ENCODE measurements around the gene AGPS. TPM values are rescaled to one million over a fixed set of nuclear protein-coding genes. Genes with fewer than 3 reads are reported as not detected.

Gene AGPS
- total and polyA plus RNA-seq, 9 of the 15 experiments (the other 6 are each of a cell fraction or from before 2014, with no cell fraction given): 15.5 to 211 (median 63.1) TPM

GRCh38 chr2:177553176-177553884, 160.8 kb downstream of the AGPS start (continued):
- TF ChIP-seq, protein P1, sequence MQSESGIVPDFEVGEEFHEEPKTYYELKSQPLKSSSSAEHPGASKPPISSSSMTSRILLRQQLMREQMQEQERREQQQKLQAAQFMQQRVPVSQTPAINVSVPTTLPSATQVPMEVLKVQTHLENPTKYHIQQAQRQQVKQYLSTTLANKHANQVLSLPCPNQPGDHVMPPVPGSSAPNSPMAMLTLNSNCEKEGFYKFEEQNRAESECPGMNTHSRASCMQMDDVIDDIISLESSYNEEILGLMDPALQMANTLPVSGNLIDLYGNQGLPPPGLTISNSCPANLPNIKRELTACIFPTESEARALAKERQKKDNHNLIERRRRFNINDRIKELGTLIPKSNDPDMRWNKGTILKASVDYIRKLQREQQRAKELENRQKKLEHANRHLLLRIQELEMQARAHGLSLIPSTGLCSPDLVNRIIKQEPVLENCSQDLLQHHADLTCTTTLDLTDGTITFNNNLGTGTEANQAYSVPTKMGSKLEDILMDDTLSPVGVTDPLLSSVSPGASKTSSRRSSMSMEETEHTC (IDR thresholded peaks at IDR 0.05): no peak
- no peak for TF ChIP-seq ZNF707 (CRISPR knock-in tag; conservative IDR thresholded peaks at IDR 0.05)
- no peak for TF ChIP-seq CREBBP (IDR thresholded peaks at IDR 0.05; ENCODE audit: low read depth, low read length)
- TF ChIP-seq ZNF282 (CRISPR knock-in tag; IDR thresholded peaks at IDR 0.05): no peak
- no peak for TF ChIP-seq ZNF644 (tag; IDR thresholded peaks at IDR 0.05; ENCODE audit: low read depth)
- peak; percentile 69; the same call in 1 of the 2 replicates for TF ChIP-seq ZNF551 (CRISPR knock-in tag; IDR thresholded peaks at IDR 0.05)
- no peak for TF ChIP-seq MXD1 (CRISPR knock-in tag; IDR thresholded peaks at IDR 0.05; ENCODE audit: borderline replicate concordance, poor library complexity, severe bottlenecking)
- peak; percentile 31 for TF ChIP-seq MBD2 (IDR thresholded peaks at IDR 0.05; ENCODE audit: borderline replicate concordance, low read depth)
- no peak for TF ChIP-seq ZNF655 (CRISPR knock-in tag; IDR thresholded peaks at IDR 0.05)
- TF ChIP-seq RB1 (IDR thresholded peaks at IDR 0.05; ENCODE audit: low read depth): peak; percentile 33; the same call in 1 of the 2 replicates
- peak; percentile 39 for TF ChIP-seq BRD9 (IDR thresholded peaks at IDR 0.05; ENCODE audit: low read depth, partially characterized antibody)
- no peak for TF ChIP-seq NR4A1 (CRISPR knock-in tag; IDR thresholded peaks at IDR 0.05)
- TF ChIP-seq NR4A1 (tag; IDR thresholded peaks at IDR 0.05): 0 out of 2 replicates have a peak, but pooled peaks have one; percentile 21
- no peak for TF ChIP-seq ZNF699 (CRISPR knock-in tag; IDR thresholded peaks at IDR 0.05; ENCODE audit: insufficient replicate concordance)
- no peak for TF ChIP-seq ID3 (CRISPR knock-in tag; IDR thresholded peaks at IDR 0.05)
- TF ChIP-seq ID3 (tag; IDR thresholded peaks at IDR 0.05): no peak
- TF ChIP-seq PHB (CRISPR knock-in tag; IDR thresholded peaks at IDR 0.05): no peak
- TF ChIP-seq, protein P2, sequence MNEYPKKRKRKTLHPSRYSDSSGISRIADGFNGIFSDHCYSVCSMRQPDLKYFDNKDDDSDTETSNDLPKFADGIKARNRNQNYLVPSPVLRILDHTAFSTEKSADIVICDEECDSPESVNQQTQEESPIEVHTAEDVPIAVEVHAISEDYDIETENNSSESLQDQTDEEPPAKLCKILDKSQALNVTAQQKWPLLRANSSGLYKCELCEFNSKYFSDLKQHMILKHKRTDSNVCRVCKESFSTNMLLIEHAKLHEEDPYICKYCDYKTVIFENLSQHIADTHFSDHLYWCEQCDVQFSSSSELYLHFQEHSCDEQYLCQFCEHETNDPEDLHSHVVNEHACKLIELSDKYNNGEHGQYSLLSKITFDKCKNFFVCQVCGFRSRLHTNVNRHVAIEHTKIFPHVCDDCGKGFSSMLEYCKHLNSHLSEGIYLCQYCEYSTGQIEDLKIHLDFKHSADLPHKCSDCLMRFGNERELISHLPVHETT (CRISPR knock-in tag; conservative IDR thresholded peaks at IDR 0.05 in 1 of 2, IDR thresholded peaks at IDR 0.05 in 1 of 2): no peak; a peak in 1 of 4 replicates
- TF ChIP-seq ATF7 (IDR thresholded peaks at IDR 0.05): no peak
- peak; percentile 82 for TF ChIP-seq L3MBTL2 (IDR thresholded peaks at IDR 0.05)
- TF ChIP-seq, protein P3, sequence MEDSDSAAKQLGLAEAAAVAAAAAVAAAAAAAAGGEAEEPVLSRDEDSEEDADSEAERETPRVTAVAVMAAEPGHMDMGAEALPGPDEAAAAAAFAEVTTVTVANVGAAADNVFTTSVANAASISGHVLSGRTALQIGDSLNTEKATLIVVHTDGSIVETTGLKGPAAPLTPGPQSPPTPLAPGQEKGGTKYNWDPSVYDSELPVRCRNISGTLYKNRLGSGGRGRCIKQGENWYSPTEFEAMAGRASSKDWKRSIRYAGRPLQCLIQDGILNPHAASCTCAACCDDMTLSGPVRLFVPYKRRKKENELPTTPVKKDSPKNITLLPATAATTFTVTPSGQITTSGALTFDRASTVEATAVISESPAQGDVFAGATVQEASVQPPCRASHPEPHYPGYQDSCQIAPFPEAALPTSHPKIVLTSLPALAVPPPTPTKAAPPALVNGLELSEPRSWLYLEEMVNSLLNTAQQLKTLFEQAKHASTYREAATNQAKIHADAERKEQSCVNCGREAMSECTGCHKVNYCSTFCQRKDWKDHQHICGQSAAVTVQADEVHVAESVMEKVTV (CRISPR knock-in tag; IDR thresholded peaks at IDR 0.05): no peak
